ENCODE results near the gene PSAP.

PSAP gene

DNA sequence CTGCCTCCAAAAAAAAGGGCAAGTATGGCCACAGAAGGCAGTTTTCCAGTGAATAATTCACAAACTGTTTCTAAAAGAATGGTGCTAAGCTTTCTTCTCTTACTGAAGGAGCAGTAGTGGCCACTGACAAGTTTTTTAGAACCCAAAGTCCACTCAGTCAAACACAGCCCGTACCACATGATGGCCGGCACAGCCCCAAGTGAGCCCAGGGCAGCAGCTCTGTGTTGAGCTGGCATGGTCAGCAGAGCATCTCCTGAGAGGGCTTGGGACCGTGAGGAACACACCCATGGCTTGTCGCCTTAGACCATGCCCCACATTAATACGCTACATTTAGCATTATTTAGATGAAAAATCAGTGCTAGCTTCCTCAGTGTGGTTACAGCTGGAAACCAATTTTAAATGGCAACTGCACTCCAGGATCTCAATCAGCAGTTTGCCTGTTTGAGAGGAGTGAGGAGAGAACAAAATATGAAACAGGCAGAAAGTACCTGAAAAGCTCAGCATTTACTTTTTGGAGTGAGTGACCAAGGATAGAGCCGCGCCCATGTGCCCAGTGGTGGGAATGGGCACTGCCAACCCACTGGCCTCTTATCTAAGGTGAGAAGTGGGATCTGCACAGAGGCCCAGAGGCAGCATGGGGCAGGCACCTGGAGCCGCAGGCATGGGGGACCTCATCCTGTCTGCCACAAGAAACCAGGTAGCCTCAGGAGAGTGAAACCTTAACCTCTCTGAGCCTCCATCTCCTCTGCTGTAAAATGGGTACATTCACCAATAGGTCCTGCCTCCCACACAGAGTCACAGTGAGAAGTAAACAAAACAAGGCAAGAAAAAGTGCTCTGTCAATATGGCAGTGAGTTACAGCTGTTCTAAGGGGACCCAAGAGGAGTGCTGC, 17.4 kb downstream of the PSAP start:
- H3K27ac ChIP-seq: peak overlapping the region in 2 of 21 experiments; percentile 1 to 6

DNA sequence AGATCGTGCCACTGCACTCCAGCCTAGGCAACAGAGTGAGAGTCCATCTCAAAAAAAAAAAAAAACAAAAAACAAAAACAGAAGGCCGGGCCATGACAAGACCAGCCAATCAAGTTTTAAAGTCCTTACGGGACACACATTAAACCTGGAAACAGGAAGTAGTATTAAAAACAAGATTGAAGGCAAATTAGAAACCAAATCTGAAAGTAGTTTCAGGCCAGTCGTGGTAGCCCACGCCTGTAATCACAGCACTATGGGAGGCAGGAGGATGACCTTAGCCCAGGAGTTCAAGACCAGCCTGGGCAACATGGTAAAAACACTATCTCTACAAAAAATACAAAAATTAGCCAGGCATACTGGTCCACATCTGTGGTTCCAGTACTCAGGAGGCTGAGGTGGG, 18.1 kb downstream of the PSAP start:
- peak overlapping the region in 2 of 21 experiments; percentile 1 to 6 for H3K27ac ChIP-seq
- H3K4me3 ChIP-seq: no peak overlapping the region

More for the DNA sequence above, 17.4 kb downstream of the PSAP start:
- no peak overlapping the region for H3K4me3 ChIP-seq

DNA sequence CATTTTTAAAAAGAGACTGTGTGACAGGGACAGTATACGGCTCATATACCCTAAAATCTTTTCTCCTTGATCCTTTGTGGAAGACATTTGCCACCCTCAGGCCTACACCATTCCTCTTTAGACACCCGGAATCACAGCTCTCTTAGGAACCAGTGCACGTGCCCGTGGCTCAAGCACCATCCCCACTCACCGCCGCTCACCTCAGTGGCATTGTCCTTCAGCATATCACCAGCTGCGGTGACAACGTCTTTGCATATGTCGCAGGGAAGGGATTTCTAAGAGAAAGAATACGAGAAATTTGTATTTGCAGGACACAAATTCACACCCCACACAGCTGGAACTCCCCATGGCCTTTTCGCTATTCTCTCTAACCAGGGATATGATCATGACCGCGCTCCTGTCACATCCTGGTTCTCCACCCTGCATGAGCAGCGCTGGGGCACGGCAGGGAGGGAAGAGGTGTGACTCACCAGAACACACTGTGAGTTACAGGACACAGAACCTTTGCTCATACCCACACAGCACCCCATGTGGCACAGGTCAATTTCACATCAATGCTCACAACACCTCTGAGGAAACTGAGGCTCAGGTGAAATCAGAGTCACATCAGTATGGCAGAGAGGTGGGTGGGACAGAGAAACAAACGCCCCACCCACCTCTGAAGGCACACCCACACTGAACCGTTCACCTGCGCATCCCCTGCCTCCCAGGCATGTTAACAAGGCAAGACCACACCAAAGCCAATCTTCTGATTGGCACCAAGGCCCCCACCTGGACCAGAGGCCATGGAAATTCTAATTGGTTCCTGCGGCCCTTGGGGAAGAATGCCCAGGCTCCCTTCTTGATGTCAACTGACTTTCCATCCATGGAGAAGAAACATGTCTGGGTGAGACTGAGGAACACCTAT, 19.2 kb downstream of the PSAP start:
- no peak overlapping the region for H3K27ac ChIP-seq
- H3K4me3 ChIP-seq: no peak overlapping the region

DNA sequence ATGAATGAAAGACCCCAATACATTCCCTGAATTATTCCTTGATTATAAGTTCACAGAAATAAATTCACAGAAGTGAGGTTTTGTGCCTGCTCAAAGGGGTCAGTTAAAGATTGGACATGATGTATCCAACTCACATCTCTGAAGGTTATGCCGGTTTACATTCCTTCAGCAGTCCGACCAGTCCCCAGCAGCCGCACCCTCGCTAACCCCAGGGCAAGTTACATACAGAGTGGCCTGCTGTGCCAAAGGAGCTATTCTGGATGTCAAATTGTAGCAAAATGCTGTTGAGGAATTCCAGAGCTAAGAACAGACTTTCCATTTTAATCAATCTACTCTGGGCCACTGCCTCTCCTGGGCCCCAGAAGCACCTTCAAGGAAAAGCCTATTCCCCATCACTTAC, 20.3 kb downstream of the PSAP start:
- peak overlapping the region in 1 of 21 experiments; percentile 8 for H3K27ac ChIP-seq

DNA sequence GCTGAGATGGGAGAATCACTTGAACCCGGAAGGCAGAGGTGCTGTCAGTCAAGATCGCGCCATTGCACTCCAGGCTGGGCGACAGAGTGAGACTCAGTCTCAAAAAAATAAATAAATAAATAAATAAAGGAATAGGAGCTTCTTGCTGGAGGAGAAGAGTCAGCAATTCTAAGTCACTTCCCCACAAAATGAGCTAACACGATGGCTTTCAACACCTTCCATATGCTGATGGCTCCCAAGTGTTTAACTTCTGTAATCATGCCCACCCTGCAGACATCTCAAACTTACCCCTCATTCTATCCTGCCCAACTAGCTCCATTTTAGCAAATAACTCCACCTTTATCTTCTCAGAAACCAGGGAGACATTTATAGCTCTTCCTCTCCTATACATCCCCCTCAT, 21.2 kb downstream of the PSAP start:
- H3K4me3 ChIP-seq: no peak overlapping the region

More for the DNA sequence above, 20.3 kb downstream of the PSAP start:
- H3K4me3 ChIP-seq: no peak overlapping the region

DNA sequence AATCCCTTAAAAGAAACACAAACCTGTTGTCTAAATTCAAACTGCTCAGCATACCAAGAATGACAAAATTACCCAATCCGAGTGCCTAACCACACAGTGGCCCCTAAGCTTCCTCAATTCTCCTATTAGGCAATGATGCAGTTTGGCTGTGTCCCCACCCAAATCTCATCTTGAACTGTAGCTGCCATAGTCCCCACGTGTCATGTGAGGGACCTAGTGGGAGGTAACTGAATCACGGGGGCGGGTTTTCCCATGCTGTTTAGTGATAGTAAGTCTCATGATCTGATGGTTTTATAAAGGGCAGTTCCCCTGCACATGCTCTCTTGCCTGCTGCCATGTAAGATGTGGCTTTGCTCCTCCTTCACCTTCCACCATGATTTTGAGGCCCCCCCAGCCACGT, 21.9 kb downstream of the PSAP start:
- no peak overlapping the region for H3K4me3 ChIP-seq
- H3K27ac ChIP-seq: no peak overlapping the region

More for the DNA sequence above, 21.2 kb downstream of the PSAP start:
- no peak overlapping the region for H3K27ac ChIP-seq

DNA sequence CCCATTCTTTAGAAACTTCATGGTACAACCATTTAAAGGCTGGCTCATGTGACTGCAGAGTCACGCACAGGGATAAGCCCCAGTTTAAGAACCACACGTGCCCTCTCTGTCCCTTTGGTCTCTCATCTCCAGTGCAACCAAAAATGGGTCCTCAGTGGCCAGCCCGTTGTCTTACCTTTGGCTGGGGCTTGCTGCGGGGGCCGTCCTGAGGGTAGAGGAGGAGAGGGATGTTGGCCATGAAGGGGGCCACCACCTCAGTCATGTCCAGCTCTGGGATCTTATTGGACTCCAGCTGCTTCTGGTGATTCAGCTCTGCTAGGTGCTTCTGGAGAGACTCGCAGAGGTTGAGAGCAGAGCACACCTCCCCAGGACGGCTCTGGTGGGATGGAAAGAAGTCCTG, 22.3 kb downstream of the PSAP start:
- no peak overlapping the region for H3K27ac ChIP-seq
- no peak overlapping the region for H3K4me3 ChIP-seq

DNA sequence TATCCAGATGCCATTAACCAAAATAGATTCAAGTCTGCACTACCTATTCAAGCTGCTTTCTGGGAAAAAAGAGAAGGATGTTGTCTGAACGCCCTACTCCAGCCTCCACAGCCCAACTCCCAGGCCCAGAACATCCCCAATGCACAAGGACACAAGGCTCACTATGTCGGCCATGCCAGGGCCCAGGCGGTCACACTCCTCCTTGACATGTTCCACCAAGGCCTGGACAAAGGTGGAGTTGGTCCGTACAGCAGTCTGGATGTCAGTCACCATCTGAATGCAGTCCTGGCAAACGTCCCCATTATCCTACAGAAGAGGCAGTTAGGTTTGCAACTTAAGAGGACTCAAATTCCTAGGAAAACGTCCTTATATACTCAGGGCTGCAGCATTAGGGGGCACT, 23.2 kb downstream of the PSAP start:
- Histone ChIP-seq H3K27ac (no peak overlapping the region), H3K4me3 (no peak overlapping the region)

DNA sequence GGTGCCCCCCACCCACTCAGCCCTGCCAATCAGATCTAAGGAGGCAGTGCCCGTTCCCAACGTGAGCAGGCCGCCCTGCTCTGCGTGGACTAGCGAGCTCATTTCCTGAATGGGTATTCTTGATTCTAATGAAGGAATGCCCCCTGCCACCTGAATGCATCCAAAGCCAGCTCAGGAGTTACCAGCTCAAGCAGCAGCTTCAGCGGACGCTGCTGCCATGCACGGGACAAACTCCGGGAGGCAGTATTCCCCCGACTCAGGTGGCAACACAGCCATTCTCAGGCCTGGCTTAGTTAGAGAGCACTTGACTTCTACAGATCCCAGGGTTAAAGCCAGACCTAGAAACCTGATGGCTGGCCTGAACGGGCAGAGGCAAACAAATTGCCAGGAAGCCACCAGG, 25.8 kb downstream of the PSAP start:
- H3K4me3 ChIP-seq: no peak overlapping the region
- H3K27ac ChIP-seq: no peak overlapping the region

DNA sequence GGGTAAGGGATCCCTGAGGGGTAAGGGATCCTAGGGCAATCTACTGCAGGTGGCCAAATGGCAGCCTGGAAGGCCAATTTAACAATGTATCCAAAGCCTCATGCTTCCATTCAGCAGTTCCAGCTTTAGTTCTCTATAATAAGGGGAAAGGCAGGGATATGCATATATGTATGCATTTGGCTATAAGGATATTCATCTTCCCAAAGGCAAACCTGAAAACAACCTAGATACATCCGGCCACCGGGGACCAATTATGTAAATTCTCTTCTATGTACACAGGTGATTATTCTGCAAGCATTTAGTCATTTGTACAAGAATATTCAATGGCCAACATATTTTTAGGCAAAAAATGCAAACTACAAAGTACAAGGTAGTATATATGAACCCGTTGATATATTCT, 26.7 kb downstream of the PSAP start:
- Histone ChIP-seq H3K4me3 (no peak overlapping the region), H3K27ac (no peak overlapping the region)

DNA sequence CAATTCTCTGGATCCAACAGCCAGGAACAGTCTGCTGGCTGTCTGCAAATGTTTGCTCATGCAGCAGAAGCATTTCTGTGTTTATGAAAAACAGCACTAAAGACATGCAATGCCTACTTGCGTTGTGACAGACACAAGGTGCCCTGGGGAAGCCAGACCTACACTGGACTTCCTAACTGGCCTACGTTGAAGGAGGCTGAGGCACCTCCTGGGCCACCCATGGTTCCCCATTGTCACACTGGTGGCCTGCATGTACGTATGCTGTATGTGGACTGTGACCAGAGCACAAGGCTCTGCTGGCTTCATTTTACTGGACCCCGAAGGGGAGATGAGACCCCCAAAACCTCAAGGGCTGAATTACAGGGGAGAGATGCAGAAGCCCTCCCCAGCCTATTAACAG, 27.7 kb downstream of the PSAP start:
- Histone ChIP-seq H3K4me3 (no peak overlapping the region), H3K27ac (no peak overlapping the region)

DNA sequence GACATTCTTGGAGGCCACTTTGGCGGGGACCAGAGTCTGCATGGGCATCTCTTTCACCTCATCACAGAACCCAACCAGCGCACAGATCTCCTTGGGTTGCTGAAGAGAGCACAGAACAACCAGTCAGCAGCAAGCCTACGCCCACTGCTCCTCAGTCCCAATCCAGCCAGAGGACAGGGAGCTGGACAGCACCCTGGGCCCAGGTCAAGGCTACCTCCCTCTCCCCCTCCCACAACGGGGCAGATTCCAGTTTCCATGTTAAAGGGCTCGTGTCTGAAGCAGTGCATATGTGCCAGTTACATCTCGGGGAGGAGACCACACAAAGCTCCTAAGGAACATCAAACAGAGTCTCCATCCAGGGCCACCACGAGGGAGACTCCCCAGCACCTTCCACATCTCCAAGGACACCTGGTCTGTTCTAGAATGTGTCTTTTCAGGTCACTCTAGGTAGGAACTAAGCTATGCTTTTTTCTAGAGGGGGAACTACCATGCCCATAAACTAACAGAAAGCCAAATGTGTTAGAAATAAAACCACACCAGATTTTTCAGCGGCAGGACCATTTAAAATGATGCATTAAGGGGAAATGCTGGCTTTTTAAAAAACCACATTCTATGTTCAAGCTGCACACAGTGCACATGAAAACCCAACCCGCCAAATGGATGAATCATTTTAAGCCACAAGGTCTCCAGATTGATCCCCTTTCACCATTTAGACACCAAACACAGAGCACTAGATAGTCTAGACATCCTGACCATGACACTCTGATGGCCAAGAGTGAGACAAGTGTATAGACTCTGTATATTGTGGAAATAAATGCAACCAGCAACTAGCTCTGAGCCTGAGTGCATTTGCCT, 28.9 kb downstream of the PSAP start:
- no peak overlapping the region for H3K4me3 ChIP-seq
- H3K27ac ChIP-seq: peak overlapping the region in 2 of 21 experiments; percentile 7 to 11

DNA sequence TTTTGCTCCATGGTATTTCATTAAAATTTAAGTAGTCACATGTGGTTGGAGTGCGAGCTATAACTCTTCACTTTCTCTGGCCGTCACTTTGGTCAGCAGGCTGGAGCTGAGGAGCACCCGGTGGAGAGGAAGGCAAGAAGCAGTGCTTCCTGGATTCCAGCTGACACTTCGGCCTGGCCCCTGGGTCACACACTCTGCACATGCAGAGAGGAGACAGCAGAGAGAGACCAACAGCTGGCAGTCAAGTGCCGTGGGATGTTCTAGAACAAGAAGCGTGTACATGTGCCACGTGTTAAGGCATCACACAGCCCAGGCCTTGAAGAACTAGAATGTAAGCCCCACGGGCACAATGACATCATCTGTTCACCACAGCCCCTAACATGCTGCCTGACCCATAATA, 30.1 kb downstream of the PSAP start:
- H3K27ac ChIP-seq: no peak overlapping the region
- H3K4me3 ChIP-seq: no peak overlapping the region

DNA sequence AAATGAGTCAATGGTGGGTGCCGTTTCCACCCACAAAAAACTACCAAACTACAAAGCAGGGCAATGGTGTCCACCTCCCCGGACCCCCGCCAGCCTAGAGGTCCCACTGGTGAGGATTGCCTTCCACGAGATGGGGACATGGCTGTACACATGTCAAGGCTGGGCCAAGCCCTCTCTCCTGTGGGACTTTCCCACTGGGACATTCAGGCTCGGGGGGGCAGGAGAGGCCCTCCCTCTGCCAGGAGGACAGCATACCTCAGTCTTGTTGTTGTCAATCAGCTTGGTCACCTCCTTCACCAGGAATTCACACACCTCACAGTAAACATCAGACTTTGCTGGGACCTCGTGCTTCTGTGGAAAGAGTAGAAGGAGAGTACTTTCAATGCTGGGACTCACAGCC, 31.1 kb downstream of the PSAP start:
- Histone ChIP-seq H3K4me3 (no peak overlapping the region), H3K27ac (no peak overlapping the region)

DNA sequence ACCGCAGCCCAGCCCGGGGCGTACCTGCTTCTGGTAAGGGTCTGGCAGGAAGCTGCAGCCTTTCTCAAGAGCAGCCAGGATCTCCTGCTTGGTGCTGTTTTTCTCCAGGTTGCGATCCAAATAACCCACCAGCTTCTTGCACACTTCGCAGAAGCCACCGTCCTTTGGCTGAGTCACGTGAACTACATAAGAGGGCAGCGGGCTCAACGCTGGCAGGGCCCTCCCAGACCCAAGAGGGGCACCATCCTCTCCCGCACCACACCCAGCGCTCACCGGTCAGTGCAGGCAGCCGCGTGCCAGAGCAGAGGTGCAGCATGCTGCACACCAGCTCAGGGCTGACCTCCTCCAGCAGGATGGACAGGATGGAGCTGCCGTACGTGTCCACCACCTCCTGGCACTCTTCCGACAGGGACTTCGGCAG, 31.6 kb downstream of the PSAP start:
- H3K4me3 ChIP-seq: no peak overlapping the region
- H3K27ac ChIP-seq: peak overlapping the region in 1 of 21 experiments; percentile 68

DNA sequence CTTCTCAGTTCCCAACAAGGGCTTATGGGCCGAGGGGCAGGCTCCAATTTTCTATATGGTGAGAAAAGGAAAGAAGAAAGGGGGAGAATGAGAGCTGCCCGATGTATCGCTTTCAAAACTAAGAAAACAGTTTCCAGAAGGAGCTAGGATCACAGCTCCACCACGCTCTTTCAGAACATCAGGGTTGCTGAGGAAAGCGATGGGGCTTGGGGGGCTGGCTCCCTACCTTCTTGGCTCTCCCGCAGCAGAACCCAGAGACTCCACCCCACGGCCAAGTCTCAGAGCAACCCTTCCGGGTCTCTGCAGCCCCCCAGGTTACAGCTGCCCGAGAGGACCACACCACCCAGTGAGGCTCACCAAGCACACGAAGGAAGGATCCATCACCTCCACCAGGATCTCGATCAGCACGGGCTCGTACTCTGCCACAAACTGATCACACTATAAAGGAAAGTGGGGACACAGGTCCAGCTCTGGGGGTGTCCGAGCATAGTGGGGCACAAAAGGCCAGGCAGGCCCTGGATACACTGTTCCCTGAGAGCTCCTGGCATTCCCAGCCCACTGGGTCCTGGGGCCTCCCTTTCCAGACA, 32.3 kb downstream of the PSAP start:
- Histone ChIP-seq H3K27ac (peak overlapping the region in 9 of 21 experiments; percentile 3 to 68 (median 36)), H3K4me3 (no peak overlapping the region)

DNA sequence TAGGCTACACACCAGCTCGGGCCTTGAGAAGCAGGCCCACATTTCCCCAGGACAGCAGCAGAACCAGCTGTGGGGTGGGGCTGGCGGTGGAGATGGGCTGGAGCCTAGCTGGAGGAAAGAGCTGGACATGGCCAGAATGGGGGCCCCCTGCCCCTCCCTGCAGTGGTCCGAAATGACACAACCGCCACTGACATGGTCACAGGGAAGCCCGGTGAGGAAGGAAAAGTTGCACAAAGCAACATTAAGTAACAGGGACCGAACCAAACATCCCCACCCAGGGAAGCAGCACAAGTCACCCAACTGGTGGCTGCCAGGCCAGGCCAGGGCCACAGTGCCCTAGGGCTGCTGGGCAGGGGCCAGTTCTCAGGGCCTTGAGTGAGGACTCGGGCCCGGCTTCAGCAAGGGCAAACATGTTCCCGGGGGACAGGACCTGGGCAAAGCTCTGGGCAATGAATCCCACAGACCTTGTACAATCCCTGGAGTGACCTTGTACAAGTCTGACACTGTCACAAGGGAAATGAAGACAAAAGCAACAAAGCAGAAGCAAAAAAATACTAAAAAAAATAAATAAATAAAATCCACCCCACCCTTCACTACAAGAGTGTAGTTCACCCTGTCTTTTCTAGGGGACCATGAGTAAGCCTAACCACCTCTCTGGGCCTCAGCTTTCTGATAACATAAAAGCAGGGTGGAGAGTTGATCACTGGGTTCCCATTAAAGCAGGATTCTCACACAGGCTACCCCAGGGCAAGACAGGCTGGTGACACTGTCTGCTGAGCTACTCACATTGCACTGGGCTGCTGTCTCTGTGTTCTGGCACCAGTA, 33.0 kb downstream of the PSAP start:
- peak overlapping the region in 10 of 21 experiments; percentile 3 to 68 (median 39) for H3K27ac ChIP-seq
- H3K4me3 ChIP-seq: no peak overlapping the region

DNA sequence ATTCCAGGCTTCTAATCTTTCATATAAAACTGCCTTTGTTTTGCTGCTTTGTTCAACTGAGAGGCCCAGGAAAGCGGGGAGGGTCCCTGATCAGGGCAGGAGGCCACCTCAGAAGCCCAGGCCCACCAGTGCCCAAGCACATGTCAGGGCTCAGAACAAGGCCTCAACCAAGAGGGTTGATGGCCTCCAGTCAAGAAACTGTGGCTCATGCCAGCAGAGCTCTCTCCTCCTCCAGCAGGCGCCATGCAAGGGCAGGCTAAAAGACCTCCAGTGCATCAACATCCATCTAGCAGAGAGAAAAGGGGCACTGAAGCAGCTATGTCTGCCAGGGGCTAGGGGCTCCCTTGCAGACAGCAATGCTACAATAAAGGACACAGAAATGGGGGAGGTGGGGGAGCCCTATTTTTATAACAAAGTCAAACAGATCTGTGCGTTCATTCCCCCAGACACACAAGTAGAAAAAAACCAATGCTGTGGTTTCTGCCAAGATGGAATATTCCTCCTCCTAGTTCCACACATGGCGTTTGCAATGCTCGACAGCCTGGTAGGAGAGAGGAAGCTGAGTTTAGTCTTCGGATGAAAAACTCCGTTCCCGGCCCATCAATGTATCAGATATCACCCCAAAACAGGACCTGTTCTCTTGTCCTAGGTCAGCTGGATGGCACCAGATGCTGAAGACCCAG, 34.0 kb downstream of the PSAP start:
- H3K4me3 ChIP-seq: no peak overlapping the region
- peak overlapping the region in 2 of 21 experiments; percentile 6 to 68 for H3K27ac ChIP-seq
